HG03558 (cell line): Measurements from ENCODE around the gene USP25.

Experiments
- ATAC-seq: cut with Tn5 transposase; IDR thresholded peaks from one replicate; pipeline ENCODE4 v1.9.1; 2021; ENCODE audit warnings: moderate number of reproducible peaks; ENCODE audit not compliant: unreplicated experiment; ENCODE audit errors: extremely low read depth

The USP25 gene

GRCh38 chr21:15843766-15844165, 114.0 kb downstream of the USP25 start:
- no peak for ATAC-seq

GRCh38 chr21:15848634-15849560, 119.1 kb downstream of the USP25 start:
- ATAC-seq, result no peak

GRCh38 chr21:15849927-15850326, 120.1 kb downstream of the USP25 start:
- ATAC-seq, result no peak

DNA sequence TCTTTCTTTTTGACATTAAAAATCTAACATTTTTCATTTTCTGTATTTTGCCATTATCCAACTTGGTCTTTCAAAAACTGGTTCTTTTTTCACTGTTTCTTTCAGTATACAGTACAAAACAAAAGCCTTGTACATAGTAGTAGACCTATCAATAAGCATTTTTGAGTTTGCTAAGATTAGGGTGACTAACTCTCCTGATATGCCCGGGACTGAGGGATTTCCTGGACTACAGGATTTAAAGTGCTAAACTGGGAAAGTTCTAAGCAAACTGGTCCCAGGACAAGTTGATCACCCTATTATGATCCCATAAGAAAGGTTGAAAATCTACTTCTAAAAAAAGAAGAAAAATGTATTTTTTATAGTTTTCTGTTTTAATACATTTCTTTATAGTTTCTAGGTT, 120.9 kb downstream of the USP25 start:
- no peak for ATAC-seq

- ATAC-seq, result no peak
Measured at GRCh38 chr21:15852146-15852545, 122.4 kb downstream of the USP25 start.

GRCh38 chr21:15853126-15853525, 123.3 kb downstream of the USP25 start:
- ATAC-seq, result no peak

- no peak for ATAC-seq
Measured at GRCh38 chr21:15856813-15857212, 127.0 kb downstream of the USP25 start.

DNA sequence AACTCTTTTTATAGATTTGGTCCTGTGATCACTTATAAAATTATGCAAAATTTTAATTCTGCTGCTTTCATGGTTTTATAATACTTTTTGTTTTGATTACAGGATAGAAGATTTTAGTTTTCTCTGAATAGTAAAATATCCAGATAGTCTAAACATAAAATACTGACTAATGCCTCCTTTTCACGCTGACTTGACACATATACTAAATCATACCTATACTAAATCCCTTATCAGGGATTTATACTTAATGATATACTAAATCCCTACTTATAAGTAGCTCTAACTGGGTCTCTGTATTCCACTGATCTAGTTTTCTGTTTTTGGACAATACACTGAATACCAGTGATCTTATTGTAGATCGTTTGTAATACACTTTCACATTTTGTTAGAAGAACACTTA, 128.0 kb downstream of the USP25 start:
- no peak for ATAC-seq

DNA sequence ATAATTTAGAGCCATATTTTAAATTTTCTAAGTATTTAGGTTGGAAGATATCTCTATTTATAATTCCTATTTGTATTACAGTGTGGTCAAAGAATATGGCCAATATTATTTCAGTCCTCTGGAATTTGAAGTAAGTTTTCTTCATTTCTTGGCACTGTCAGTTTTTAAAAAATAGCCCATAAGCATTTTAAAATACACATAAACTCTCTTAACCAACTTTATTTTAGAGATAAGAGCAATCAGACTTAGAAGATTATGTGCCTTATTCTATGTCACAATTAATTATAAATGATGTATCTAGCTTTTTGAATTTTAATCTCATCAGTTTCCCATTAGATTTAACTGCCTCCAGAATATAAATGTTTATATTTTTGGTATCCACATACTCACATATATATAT, 130.8 kb downstream of the USP25 start:
- no peak for ATAC-seq

DNA sequence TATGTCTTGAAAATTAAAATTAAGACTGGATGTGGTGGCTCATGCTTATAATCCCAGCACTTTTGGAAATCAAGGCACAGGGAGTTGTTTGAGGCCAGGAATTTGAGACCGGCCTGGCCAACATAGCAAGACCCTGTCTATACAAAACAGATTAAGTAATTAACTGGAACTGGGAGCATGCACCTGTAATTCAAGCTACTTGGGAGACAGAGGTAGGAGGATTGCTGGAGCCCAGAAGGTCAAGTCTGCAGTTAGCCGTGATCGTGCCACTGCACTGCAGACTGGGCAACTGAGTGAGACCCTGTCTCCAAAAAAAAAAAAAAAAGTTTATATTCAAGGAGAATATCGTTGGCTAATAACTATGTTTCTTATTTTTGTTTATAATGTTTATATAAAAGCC, 139.2 kb downstream of the USP25 start:
- no peak for ATAC-seq

DNA sequence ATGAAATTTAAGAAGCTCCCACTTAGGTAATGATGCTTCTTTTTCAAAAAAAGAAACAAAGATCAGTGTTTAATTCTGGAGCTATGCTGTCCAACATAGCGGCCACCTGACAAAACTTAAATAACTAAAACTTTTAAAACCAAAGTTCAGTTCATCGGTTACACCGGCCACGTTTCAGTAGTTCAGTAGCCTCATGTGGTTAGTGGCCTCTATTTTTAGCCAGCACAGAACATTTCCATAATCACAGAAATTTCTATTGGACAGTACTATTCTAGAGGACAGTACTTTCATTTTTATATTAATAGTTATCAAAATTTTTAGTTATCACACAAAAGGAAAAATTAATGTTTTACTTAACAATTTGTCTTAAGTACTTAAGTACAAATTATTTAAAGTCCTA, 141.0 kb downstream of the USP25 start:
- no peak for ATAC-seq

- ATAC-seq, result no peak
Measured at GRCh38 chr21:15872236-15872635, 142.5 kb downstream of the USP25 start.

DNA sequence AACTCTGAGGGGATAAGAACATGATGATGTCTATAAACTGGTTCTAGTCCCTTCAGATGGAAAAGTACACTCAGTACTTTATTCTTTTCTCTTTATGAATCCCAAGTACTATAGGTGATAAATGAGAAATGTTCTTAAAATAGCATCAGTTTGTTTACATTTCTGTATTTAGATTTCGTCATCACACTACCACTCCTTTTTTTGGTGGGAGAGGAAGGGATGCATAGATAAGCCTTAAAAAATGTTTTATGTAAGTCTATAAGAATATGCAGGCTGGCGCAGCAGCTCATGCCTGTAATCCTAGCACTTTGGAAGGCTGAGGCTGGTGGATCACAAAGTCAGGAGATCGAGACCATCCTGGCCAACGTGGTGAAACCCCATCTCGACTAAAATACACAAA, 144.8 kb downstream of the USP25 start:
- ATAC-seq, result no peak

- no peak for ATAC-seq
Measured at GRCh38 chr21:15875286-15875685, 145.5 kb downstream of the USP25 start.

DNA sequence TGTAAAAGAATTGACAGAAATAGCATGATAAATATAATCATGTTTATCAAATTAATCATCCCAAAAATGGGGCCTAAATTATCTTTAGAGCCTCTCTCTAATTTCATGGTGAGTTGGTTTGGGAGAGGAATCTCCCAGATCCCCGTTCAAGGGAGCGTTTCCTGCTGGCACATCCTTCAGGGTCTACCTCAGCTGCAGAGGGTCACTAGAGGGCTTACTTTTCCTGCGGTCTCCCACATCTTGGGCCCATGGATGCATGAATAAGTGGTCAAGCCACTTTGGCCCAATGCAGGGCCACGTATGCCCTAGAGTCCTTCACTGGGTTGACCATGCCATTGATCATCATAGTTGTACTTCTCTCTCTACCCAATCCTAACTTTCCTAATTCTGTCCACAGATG, 164.1 kb downstream of the USP25 start:
- ATAC-seq, result no peak

GRCh38 chr21:15894596-15894995, 164.8 kb downstream of the USP25 start:
- ATAC-seq, result no peak

- no peak for ATAC-seq
Measured at GRCh38 chr21:15895142-15896106, 165.6 kb downstream of the USP25 start.

DNA sequence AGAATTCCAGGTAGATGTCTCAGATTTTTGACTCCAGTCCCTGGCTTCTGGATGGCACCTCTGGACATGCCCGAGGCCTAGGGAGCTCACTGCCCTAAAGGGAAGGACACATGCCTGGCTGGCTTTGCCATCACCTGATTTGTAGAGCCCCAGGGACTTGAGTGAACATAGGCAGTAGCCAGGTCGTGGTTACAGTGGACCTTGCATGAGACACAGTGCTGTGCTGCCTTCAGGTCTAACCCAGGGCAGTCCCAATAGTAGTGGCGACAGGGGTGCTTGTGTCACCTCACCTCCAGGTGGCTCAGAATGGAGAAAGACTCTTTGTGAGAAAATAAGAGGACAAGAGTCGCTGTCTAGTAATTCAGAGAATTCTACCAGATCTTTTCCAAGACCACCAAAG, 166.7 kb downstream of the USP25 start:
- no peak for ATAC-seq

GRCh38 chr21:15904389-15904788, 174.6 kb downstream of the USP25 start:
- no peak for ATAC-seq

GRCh38 chr21:15908187-15908586, 178.4 kb downstream of the USP25 start:
- no peak for ATAC-seq

DNA sequence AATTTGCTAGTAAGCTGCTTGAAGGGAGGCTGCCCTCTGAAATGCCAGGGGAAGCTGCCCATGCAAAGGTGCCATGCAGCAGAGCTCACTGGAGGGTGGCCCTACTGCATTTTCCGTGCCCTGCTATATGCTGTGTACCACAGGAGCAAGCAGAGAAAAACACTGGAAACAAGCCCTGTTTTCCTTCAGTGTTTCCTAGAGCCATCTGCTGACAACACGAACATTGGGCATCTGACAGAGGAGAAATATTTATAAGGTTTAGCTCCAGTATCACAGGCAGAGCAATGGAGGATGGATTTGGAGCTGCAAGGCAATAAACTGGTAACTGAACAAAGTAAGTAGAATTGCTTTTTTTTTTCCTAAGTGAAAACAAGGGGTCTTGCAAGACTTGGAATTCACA, 198.4 kb downstream of the USP25 start:
- ATAC-seq, result no peak
